Endometrial microvascular endothelial cells (primary cell): Measurements from ENCODE around the gene ETV7. TPM values are rescaled to one million over a fixed set of nuclear protein-coding genes. Genes with fewer than 3 reads are reported as not detected.

Experiments
- in situ Hi-C: cut with HindIII; loops from 2 replicates; pipeline ENCODE4 v1.10.0; 2017; ENCODE audit warnings: low sequenced_read_pairs, low pct_unique_long_range_greater_than_20kb; ENCODE audit errors: inconsistent ontology term
- total RNA-seq: library from RNA; depleted of rRNA; stranded (reverse); fragments of >200 nt; gene quantifications from one replicate; pipeline ENCODE4 v1.2.3, GENCODE V29; 2015; ENCODE audit errors: inconsistent ontology term

ETV7 gene
- total RNA-seq, 1 donor from 2014 or later = 1.8 TPM

- in situ Hi-C loops = no loop called here
These were observed 702 bp downstream of the ETV7 start for GRCh38 chr6:36386495-36387439.

DNA sequence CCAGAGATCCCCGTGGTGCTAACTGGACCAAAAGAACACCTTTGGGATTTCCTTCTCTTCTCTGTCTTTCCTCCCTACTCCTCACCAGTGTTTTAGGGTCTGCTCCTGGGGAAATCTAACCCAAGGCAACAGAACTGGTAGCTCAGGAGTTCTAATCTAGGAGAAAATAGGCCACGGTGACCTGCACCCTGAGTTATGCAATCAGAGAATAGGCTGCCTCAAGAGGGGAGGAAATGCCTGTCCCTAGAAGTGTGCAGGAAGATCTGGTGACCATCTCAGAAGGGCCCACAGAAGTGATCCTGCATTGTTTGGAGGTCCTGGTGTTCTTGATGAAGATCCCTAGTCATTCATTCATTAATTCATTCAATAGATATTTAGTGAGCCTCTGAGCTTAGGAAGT is 3.4 kb downstream of the ETV7 start:
- in situ Hi-C loops = no loop called here

DNA sequence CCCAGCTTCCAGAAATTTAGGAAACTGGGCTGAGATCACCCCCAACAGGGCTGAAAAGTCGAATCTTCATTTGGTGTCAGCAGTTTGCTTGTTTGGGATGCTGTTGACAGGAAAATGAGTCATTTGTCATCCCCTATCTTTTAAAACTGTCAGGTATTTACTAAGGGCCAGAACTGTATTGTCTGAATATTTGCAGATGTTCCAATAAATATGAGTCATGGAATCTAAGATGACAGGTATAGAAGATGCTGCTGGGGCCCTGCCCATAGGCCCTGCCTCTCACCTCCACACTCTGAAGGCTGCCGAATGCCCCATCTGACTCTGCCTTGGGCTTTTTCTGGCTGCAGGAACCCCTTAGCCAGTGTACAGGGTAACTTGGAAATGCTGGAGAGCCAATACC is 3.9 kb downstream of the ETV7 start:
- in situ Hi-C loops = no loop called here

- in situ Hi-C loops = no loop called here
These were observed 4.5 kb downstream of the ETV7 start for GRCh38 chr6:36382976-36383375.

- in situ Hi-C loops = no loop called here
These were observed 5.7 kb downstream of the ETV7 start for GRCh38 chr6:36381502-36382389.

DNA sequence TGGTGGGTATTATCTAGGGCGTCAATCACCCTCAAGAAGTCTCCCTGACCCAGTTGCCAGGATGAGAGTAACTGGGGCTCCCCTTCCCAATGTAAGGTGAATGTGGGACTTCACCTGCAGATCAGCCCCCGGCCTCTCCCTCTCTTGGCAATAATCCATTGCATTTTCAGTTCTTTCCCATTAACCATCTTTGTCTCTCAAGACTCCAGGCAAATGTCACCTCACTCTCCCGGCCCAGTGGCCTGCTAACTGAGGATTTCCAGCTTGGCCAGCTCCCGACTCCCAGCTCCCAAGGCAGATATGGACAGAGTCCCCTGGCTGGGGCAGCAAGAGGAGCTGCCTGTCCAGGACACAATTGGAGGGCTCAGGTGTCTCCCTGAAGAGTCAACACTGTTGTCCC is 7.3 kb downstream of the ETV7 start:
- in situ Hi-C loops = no loop called here

DNA sequence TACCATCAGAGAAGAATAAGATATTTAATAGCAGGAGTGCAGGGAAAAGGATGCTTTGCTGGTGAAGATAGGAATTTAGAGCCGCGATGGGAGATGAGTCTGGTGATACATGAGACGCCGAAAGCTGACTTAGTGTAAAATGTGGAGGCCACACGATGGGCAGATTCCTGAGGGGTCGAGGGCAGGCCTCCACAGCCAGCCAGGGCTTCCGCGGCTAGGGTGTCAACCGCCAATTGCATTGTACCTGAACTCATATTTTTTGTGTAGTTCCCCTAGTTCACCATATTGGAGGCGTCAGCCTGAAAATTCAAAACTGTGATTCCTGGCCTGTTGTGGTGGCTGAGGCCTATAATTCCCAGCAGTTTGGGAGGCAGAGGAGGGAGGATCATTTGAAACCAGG is 8.5 kb downstream of the ETV7 start:
- in situ Hi-C loops = no loop called here

DNA sequence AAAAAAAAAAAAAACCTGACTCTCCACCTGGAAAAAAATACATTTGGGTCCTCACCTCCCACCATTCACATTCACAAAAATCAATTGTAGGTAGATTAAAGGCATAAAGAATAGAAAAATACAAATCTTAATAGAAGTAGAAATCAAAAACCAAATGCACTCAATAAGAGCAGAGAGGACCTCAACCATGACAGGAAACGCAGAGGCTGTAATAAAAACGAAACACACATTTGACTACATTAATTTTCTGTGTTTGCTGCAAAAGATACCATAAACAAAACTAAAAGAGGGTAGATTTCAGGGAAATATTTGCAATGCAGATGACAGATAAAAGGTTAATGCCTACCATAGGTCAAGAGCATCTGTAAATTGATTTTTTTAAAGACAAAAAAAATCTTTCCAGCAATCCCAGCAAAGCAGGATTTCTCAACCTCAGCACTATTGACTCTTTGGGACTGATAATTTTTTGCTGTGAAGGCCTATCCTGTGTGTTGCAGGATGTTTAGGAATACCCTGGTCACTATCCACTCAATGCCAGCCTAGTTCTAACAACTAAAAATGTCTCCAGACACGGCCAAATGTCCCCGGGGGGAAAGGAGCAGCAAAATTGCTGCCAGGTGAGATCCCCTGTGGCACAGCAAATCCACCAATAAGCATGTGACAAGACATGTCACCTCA is 9.1 kb downstream of the ETV7 start:
- in situ Hi-C loops = no loop called here

DNA sequence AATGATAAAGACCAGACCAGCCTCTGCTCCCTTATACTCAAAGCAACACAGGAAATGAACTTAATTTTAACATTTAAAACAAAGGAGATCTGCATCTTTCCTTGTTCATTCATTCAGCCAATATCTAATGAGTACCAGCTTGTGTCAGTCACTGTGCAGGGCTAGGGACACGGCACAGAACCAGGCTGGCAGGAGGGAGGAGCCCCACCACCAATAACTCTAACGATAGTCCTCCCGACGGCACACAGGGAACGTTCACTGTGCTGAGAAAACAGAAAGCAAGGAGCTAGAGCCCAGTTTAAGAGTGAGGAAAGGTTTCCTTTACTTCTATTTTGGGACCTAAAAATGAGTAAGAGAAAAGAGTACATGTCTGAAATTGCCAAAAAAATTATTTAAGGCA is 9.9 kb downstream of the ETV7 start:
- in situ Hi-C loops = no loop called here

DNA sequence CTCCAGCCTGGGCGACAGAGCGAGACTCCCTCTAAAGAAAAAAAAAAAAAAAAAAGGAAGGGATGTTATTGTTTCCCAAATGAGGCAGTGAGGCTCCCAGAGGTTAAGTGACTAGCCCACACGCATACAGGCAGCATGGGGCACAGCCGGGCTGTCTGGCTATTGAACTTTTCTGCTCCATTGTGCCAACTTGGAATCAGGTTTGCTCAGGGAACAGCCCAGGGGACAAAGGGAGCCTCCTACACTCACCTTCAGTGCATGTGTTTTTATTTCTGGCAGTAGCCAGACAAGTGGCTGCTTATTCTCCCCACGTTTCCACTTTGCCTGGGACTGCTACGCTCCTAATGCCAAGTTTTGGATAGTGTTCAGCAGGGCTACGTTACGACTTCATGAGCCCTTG is 10.7 kb downstream of the ETV7 start:
- in situ Hi-C loops = no loop called here

DNA sequence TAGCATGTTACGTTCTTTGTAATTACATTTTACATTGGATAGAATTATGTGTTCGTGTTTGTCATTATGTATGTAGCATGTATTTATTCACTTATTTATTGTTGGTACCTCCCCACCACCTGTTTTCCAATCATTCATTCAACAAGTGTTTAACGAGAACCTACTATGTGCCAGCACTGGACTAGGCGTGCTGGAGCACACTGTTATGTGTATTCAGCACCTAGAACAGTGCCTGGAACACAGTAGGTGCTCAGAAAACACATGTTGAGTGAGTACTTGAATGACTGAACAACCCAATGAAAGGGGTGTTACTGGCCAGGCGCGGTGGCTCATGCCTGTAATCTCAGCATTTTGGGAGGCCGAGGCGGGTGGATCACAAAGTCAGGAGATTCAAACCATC is 11.3 kb downstream of the ETV7 start:
- in situ Hi-C loops = no loop called here

GRCh38 chr6:36375644-36376155 is 11.8 kb downstream of the ETV7 start:
- in situ Hi-C loops = no loop called here

- in situ Hi-C loops = no loop called here
These were observed 12.5 kb downstream of the ETV7 start for GRCh38 chr6:36374972-36375371.

GRCh38 chr6:36374194-36374593 is 13.3 kb downstream of the ETV7 start:
- in situ Hi-C loops = no loop called here

- in situ Hi-C loops = no loop called here
These were observed 14.0 kb downstream of the ETV7 start for GRCh38 chr6:36373368-36374019.

- in situ Hi-C loops = no loop called here
These were observed 15.4 kb downstream of the ETV7 start for GRCh38 chr6:36372088-36372487.

DNA sequence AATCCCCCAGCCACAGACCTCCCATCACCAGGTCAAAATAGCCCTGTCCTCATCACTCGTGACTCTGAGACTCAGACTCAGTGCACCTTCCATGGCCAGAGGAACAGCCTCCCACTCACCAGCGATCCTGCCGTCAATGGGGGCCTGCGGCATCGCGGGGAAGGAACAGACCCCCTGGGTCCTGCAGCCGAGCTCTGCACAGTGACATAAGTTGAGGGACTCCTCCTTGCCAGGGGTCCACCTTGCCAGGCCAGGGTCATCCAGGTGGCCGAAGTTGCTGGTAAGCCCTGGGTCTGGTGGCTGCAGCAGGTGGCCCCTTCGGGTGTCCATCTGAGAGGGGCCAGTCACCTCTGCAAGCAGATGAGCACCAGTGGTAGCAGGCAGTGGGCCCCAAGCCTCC is 16.3 kb downstream of the ETV7 start:
- in situ Hi-C loops = no loop called here

DNA sequence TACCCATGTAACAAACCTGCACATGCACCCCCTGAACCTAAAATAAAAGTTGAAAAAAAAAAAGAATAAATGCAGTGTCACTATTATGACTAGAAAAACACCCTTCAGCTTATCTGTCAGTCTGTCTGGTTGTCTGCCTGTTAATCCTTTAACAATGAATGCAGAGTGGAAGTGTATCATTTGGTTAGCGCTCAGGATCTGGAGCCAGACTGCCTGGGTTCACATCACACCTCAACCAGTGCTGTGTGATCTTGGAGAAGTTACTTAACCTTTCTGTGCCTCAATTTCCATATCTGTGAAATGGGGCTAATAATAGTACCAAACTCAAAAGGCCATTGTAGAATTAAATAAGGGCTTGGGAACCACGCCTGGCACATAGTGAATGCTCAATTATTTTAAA is 16.8 kb downstream of the ETV7 start:
- in situ Hi-C loops = no loop called here
